K562 (cell line): ENCODE results near the gene ZNF804A. TPM values are rescaled to one million over a fixed set of nuclear protein-coding genes. Genes with fewer than 3 reads are reported as not detected.

ENCODE experiments used
- ATAC-seq: fragments of 200-7000 bp; cut with Tn5 transposase; 3 replicates; pipeline ENCODE4 v1.9.1; 2020; ENCODE audit warnings: moderate library complexity
- BruUV-seq: library from RNA; stranded (reverse); fragments of 400-500 nt; replicated peaks from 2 replicates; lab custom pipeline; 2021; lab: Mats Ljungman, UMichigan
- CTCF ChIA-PET: fragments of 300-600 bp; formaldehyde crosslinking; extraction: SDS; loops from one replicate; lab custom pipeline; 2021; ENCODE audit warnings: low intra/inter-chr PET ratio; lab: Yijun Ruan, JAX
- POLR2A ChIA-PET: fragments of 300-600, 350-650 bp; sonication (Branson Sonifier 250); formaldehyde crosslinking; extraction: SDS; loops from one replicate; lab custom pipeline; 2021; ENCODE audit warnings: antibody characterized with exemption, inconsistent platforms; lab: Yijun Ruan, JAX
- DNase-seq, 4 experiments: peaks; one replicate each; pipeline versions ENCODE4 v3.0.0 to v3.0.0-alpha.2; 2011 to 2018; ENCODE audit warnings: low spot score in 3 of 4, mixed read lengths in 3 of 4; ENCODE audit errors: extremely low read depth in 1 of 4
- FAIRE-seq: peaks from 2 replicates; lab custom pipeline; 2011; peaks lifted over from hg19 to GRCh38; lab: Jason Lieb, UNC
- H2AFZ ChIP-seq: 2 replicates; pipeline ENCODE4 v1.6.0; 2011; ENCODE audit warnings: low read depth, low read length, control low read depth, inconsistent platforms
- H3K27ac ChIP-seq: fragments of 200-600 bp; 3 replicates; pipeline ENCODE4 v1.8.0; 2011; ENCODE audit warnings: low read depth, mild to moderate bottlenecking, control low read depth, inconsistent platforms, low read length, moderate library complexity, mixed read lengths; ENCODE audit errors: extremely low read depth
- H3K27me3 ChIP-seq, 2 experiments: fragments of 300-600 bp in 1 of 2; 2 replicates in 1 of 2; 3 replicates in 1 of 2; pipeline versions ENCODE4 v1.6.0 to v1.8.0; 2011; ENCODE audit warnings: inconsistent platforms in 2 of 2, low read length in 2 of 2, mild to moderate bottlenecking in 1 of 2, mixed read lengths in 1 of 2, moderate library complexity in 1 of 2; ENCODE audit not compliant: control insufficient read depth in 2 of 2, insufficient read depth in 2 of 2
- H3K36me3 ChIP-seq: fragments of 300-600 bp; 3 replicates; pipeline ENCODE4 v1.8.0; 2011; ENCODE audit warnings: mild to moderate bottlenecking, low read length, inconsistent platforms; ENCODE audit not compliant: control insufficient read depth, insufficient read depth
- H3K4me1 ChIP-seq, 2 experiments: fragments of 200-600 bp in 1 of 2; replicated peaks in 1 of 2; 2 replicates in 1 of 2; 3 replicates in 1 of 2; pipeline versions ENCODE4 v1.5.1 to v1.8.0; 2011; ENCODE audit warnings: inconsistent platforms in 2 of 2, low read length in 2 of 2, mild to moderate bottlenecking in 1 of 2, mixed read lengths in 1 of 2, moderate library complexity in 1 of 2; ENCODE audit not compliant: control insufficient read depth in 2 of 2, insufficient read depth in 2 of 2
- H3K4me2 ChIP-seq: 2 replicates; pipeline ENCODE4 v1.6.1; 2011; ENCODE audit warnings: low read length, control low read depth, inconsistent platforms, mixed read lengths; ENCODE audit not compliant: insufficient read depth
- H3K4me3 ChIP-seq: fragments of 200-600 bp; sonication (generic), shearing (Covaris generic); 2 replicates; pipeline ENCODE4 v1.5.1; 2016; ENCODE audit warnings: control low read depth, inconsistent platforms
- H3K79me2 ChIP-seq: fragments of 200-600 bp; 3 replicates; pipeline ENCODE4 v1.8.0; 2011; ENCODE audit warnings: low read length, inconsistent platforms; ENCODE audit not compliant: control insufficient read depth, insufficient read depth
- H3K9ac ChIP-seq, 2 experiments: 2 replicates each; pipeline versions ENCODE4 v1.6.0 to v1.6.1; 2011; ENCODE audit warnings: low read depth in 2 of 2, low read length in 2 of 2, control low read depth in 1 of 2, inconsistent platforms in 1 of 2, mild to moderate bottlenecking in 1 of 2, mixed read lengths in 1 of 2; ENCODE audit not compliant: insufficient read depth in 1 of 2
- H3K9me1 ChIP-seq: one replicate; pipeline ENCODE4 v1.6.0; 2011; ENCODE audit warnings: inconsistent platforms, mild to moderate bottlenecking, low read length, moderate library complexity; ENCODE audit not compliant: control insufficient read depth, insufficient read depth
- H3K9me3 ChIP-seq: replicated peaks from 2 replicates; pipeline ENCODE4 v1.5.1; 2011; ENCODE audit warnings: low read depth, low read length, inconsistent platforms; ENCODE audit not compliant: control insufficient read depth, insufficient read depth
- H4K20me1 ChIP-seq: replicated peaks from 2 replicates; pipeline ENCODE4 v1.6.1; 2011; ENCODE audit warnings: low read length, inconsistent platforms, mixed read lengths; ENCODE audit not compliant: control insufficient read depth, insufficient read depth
- ARHGAP35 ChIP-seq: fragments of 450-650 bp; IDR thresholded peaks from 2 replicates; pipeline ENCODE4 v1.6.1; 2018; ENCODE audit not compliant: partially characterized antibody
- CBFA2T3 ChIP-seq: fragments of 450-650 bp; IDR thresholded peaks from 2 replicates; pipeline ENCODE4 v1.6.1; 2017
- CXXC5 ChIP-seq: fragments of 250-450 bp; sonication (Bioruptor Pico); IDR thresholded peaks from 2 replicates; pipeline ENCODE4 v1.8.0; 2022; ENCODE audit warnings: inconsistent platforms, mild to moderate bottlenecking, moderate library complexity
- HDAC8 ChIP-seq: fragments of 450-650 bp; IDR thresholded peaks from 2 replicates; pipeline ENCODE4 v1.6.1; 2016; ENCODE audit warnings: mild to moderate bottlenecking, missing genetic modification characterization, moderate library complexity, missing compliant biosample characterization
- HMGN3 ChIP-seq: IDR thresholded peaks from 2 replicates; pipeline ENCODE4 v1.6.1; 2011; ENCODE audit warnings: borderline replicate concordance, low read depth, mild to moderate bottlenecking, mixed read lengths, low read length; ENCODE audit not compliant: insufficient read length; ENCODE audit errors: extremely low read depth
- KLF10 ChIP-seq: fragments of 250-450 bp; sonication (Bioruptor Pico); IDR thresholded peaks from 2 replicates; pipeline ENCODE4 v1.6.1; 2021; ENCODE audit warnings: matching md5 sums
- POLR2A ChIP-seq: fragments of 450-650 bp; conservative IDR thresholded peaks from 2 replicates; pipeline ENCODE4 v1.6.1; 2016
- SPI1 ChIP-seq: IDR thresholded peaks from 2 replicates; pipeline ENCODE4 v1.6.1; 2011; ENCODE audit warnings: low read depth, low read length, control low read depth, borderline replicate concordance
- YBX1 ChIP-seq: fragments of 450-650 bp; IDR thresholded peaks from 2 replicates; pipeline ENCODE4 v1.7.1; 2016; ENCODE audit warnings: mild to moderate bottlenecking
- WGBS: fragments of 100-300 bp; shearing (Covaris generic); methylation state at CpG from one replicate; pipeline ENCODE4 v1.1.6; 2016; ENCODE audit warnings: low coverage, mixed read lengths; ENCODE audit not compliant: insufficient coverage; ENCODE audit errors: missing lambda C conversion rate; 5-methylcytosine and 5-hydroxymethylcytosine counted together
- in situ Hi-C: fragments of 300-500 bp; cut with MboI; formaldehyde crosslinking; loops from 4 replicates; pipeline ENCODE4 v1.15.0; 2018; ENCODE audit warnings: inconsistent platforms, mixed read lengths
- intact Hi-C: fragments of 100-400 bp; cut with micrococcal nuclease; formaldehyde crosslinking; loops from 2 replicates; pipeline ENCODE4 v1.14.2; 2022
- polyA plus RNA-seq, 8 experiments: library from polyadenylated mRNA; depleted of rRNA in 4 of 8; stranded (reverse) in 5 of 8; unstranded in 3 of 8; fragments of >200 nt; fragmentation: Nextera tagmentation in 2 of 8; fragmentation: Illumina TruSeq in 1 of 8; extraction: Ambion mirVana in 2 of 8; extraction: Trizol in 1 of 8; gene quantifications; 2 replicates each; pipeline versions ENCODE4 v1.2.1 to v1.2.3, GENCODE V29; 2011 to 2014; ENCODE audit warnings: inconsistent platforms in 1 of 8, missing spikeins in 1 of 8
- total RNA-seq, 7 experiments: library from RNA; depleted of rRNA in 6 of 7; stranded (reverse); fragments of >200 nt in 6 of 7; fragmentation: Illumina TruSeq in 2 of 7; extraction: Trizol in 2 of 7; gene quantifications; 2 replicates each; pipeline versions ENCODE4 v1.2.1 to v1.2.3, GENCODE V29; 2011 to 2021; ENCODE audit warnings: low replicate concordance in 1 of 7
- TF ChIP-seq, protein P1 (sequence below), 2 experiments: fragments of 250-450 bp in 1 of 2; fragments of 450-650 bp in 1 of 2; sonication (Bioruptor Pico) in 1 of 2; IDR thresholded peaks; 2 replicates each; pipeline versions ENCODE4 v1.6.1 to v1.8.0; 2016 to 2021; ENCODE audit warnings: mild to moderate bottlenecking in 2 of 2, moderate library complexity in 2 of 2, missing compliant biosample characterization in 1 of 2, missing genetic modification characterization in 1 of 2
- TF ChIP-seq, protein P2 (sequence below): fragments of 250-450 bp; sonication (Bioruptor Pico); IDR thresholded peaks from 2 replicates; pipeline ENCODE4 v1.5.0; 2020; ENCODE audit warnings: mild to moderate bottlenecking

ZNF804A gene
- total and polyA plus RNA-seq, 9 of the 15 experiments (the other 6 are each of a cell fraction or from before 2014, with no cell fraction given) = 0.01 to 1.2 (median 0.73) TPM

DNA sequence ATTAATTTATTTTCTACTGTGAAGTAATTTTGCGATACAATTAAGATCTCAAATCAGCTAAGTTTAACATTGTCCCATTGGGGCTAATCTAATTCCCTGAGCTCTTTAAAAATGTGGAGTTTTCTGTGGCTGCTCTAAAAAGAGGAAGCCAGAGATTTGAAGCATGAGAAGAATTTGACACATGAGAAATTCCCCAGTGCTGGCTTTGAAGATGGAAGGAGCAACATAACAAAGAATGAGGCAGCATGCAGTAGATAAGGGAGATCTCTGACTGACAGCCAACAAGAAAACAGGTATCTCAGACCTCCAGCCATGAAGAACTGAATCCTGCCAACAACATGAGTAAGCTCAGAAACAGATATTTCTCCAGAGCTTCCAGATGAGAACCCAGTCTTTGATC, 308.4 kb downstream of the ZNF804A start (continued):
- TF ChIP-seq, protein P1, sequence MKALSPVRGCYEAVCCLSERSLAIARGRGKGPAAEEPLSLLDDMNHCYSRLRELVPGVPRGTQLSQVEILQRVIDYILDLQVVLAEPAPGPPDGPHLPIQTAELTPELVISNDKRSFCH (CRISPR knock-in tag; IDR thresholded peaks at IDR 0.05) = no peak
- TF ChIP-seq, protein P1 (tag; IDR thresholded peaks at IDR 0.05) = no peak
- peak; percentile 18 for TF ChIP-seq CBFA2T3
- TF ChIP-seq CXXC5 (CRISPR knock-in tag) = no peak
- TF ChIP-seq ARHGAP35 = no peak
- peak; percentile 45; the same call in 1 of the 2 replicates for TF ChIP-seq SPI1
- no peak for TF ChIP-seq KLF10 (CRISPR knock-in tag)

GRCh38 chr2:184908966-184909365, 310.6 kb downstream of the ZNF804A start:
- Histone ChIP-seq H3K4me1 (no peaks in the 10 kb centered on the region), H3K4me2 (no peak overlapping the region), H3K9ac (no peak overlapping the region), H4K20me1 (no peaks in the 10 kb centered on the region), H3K79me2 (no peaks in the 10 kb centered on the region), H3K4me3 (no peak overlapping the region), H3K9me3 (no peaks in the 10 kb centered on the region), H3K36me3 (no peaks in the 10 kb centered on the region), H3K27ac (no peak overlapping the region), H2AFZ (no peak overlapping the region), H3K27me3 (no peaks in the 10 kb centered on the region), H3K9me1 (no peaks in the 10 kb centered on the region)
- WGBS = 5% methylated on average over 1 of the region's 1 CpG
- TF ChIP-seq POLR2A = no peak
- TF ChIP-seq HDAC8 (tag) = no peak
- TF ChIP-seq HMGN3 = no peak
- no peak for TF ChIP-seq YBX1
- TF ChIP-seq, protein P2, sequence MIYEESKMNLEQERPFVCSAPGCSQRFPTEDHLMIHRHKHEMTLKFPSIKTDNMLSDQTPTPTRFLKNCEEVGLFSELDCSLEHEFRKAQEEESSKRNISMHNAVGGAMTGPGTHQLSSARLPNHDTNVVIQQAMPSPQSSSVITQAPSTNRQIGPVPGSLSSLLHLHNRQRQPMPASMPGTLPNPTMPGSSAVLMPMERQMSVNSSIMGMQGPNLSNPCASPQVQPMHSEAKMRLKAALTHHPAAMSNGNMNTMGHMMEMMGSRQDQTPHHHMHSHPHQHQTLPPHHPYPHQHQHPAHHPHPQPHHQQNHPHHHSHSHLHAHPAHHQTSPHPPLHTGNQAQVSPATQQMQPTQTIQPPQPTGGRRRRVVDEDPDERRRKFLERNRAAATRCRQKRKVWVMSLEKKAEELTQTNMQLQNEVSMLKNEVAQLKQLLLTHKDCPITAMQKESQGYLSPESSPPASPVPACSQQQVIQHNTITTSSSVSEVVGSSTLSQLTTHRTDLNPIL = no peak
- CTCF ChIA-PET = no interaction called here
- POLR2A ChIA-PET = no interaction called here
- FAIRE-seq = no peak
- no peak for ATAC-seq
- DNase-seq = no peak
- in situ Hi-C loops (no loop called here), intact Hi-C loops (no loop called here)
- no TSS peak for BruUV-seq
